H1 (cell line): ENCODE measurements around the gene OGT. TPM values are rescaled to one million over a fixed set of nuclear protein-coding genes. Genes with fewer than 3 reads are reported as not detected.

Source experiments
- BCL11A ChIP-seq, 2 experiments: IDR thresholded peaks; one replicate each; pipeline ENCODE4 v1.6.1; 2011; ENCODE audit warnings: low read depth in 2 of 2, low read length in 2 of 2, mild to moderate bottlenecking in 2 of 2
- CREB1 ChIP-seq: IDR thresholded peaks from 2 replicates; pipeline ENCODE4 v1.6.1; 2012; ENCODE audit warnings: inconsistent platforms
- FOSL1 ChIP-seq: IDR thresholded peaks from 2 replicates; pipeline ENCODE4 v1.6.1; 2011; ENCODE audit warnings: mild to moderate bottlenecking, low read depth, low read length, moderate library complexity; ENCODE audit not compliant: insufficient read depth
- KDM4A ChIP-seq: IDR thresholded peaks from one replicate; pipeline ENCODE4 v1.7.1; 2012; ENCODE audit warnings: low read depth, mild to moderate bottlenecking, moderate library complexity, low read length, inconsistent platforms; ENCODE audit not compliant: severe bottlenecking
- NANOG ChIP-seq: IDR thresholded peaks from 2 replicates; pipeline ENCODE4 v1.6.1; 2011; ENCODE audit warnings: low read length, low read depth, mild to moderate bottlenecking, inconsistent platforms; ENCODE audit not compliant: insufficient read depth, poor library complexity, severe bottlenecking
- POLR2AphosphoS5 ChIP-seq: IDR thresholded peaks from 2 replicates; pipeline ENCODE4 v1.6.1; 2011; ENCODE audit warnings: low read depth, low read length
- RNF2 ChIP-seq: fragments of 200-900, 300-1000 bp; sonication (generic); IDR thresholded peaks from 2 replicates; pipeline ENCODE4 v1.7.1; 2016; ENCODE audit warnings: borderline replicate concordance, low read depth, mild to moderate bottlenecking, antibody characterized with exemption, low read length; ENCODE audit not compliant: poor library complexity, severe bottlenecking; ENCODE audit errors: missing control alignments
- SAP30 ChIP-seq: fragments of 300-600 bp; sonication (generic); IDR thresholded peaks from 2 replicates; pipeline ENCODE4 v1.7.1; 2012; ENCODE audit warnings: low read length, moderate library complexity, mild to moderate bottlenecking, inconsistent platforms; ENCODE audit not compliant: insufficient read depth, insufficient replicate concordance
- SIX5 ChIP-seq: IDR thresholded peaks from 2 replicates; pipeline ENCODE4 v1.6.1; 2011; ENCODE audit warnings: mild to moderate bottlenecking, low read depth, low read length
- TCF12 ChIP-seq: IDR thresholded peaks from 2 replicates; pipeline ENCODE4 v1.6.1; 2011; ENCODE audit warnings: low read depth, mild to moderate bottlenecking, low read length
- TEAD4 ChIP-seq: IDR thresholded peaks from 2 replicates; pipeline ENCODE4 v1.6.1; 2012; ENCODE audit warnings: low read depth, low read length, inconsistent platforms, mixed read lengths
- polyA plus RNA-seq, 7 experiments: library from polyadenylated mRNA; depleted of rRNA in 3 of 7; stranded (reverse) in 5 of 7; unstranded in 2 of 7; fragments of >200 nt in 5 of 7; fragments of 200-250 nt in 2 of 7; gene quantifications; 1 replicate in 5 of 7; 2 replicates in 1 of 7; 4 replicates in 1 of 7; pipeline versions ENCODE4 v1.2.1 to v1.2.3, GENCODE V29; 2011 to 2013; ENCODE audit warnings: missing spikeins in 2 of 7, mixed read lengths in 2 of 7
- total RNA-seq: library from RNA; stranded (reverse); fragmentation: NEBNext Ultra II Directional; extraction: Animal tissue kit (Norgen Biotek cat#: 25700); gene quantifications from 2 replicates; pipeline ENCODE4 v1.2.1, GENCODE V29; 2021
- TF ChIP-seq, protein P1 (sequence below): fragments of 300-600 bp; sonication (generic); IDR thresholded peaks from 2 replicates; pipeline ENCODE4 v1.7.1; 2012; ENCODE audit warnings: low read length, moderate library complexity, mild to moderate bottlenecking, inconsistent platforms; ENCODE audit not compliant: insufficient replicate concordance

OGT gene
- total and polyA plus RNA-seq, 2 of the 8 experiments (the other 6 are each of a cell fraction or from before 2014, with no cell fraction given) = 130 to 169 TPM

DNA sequence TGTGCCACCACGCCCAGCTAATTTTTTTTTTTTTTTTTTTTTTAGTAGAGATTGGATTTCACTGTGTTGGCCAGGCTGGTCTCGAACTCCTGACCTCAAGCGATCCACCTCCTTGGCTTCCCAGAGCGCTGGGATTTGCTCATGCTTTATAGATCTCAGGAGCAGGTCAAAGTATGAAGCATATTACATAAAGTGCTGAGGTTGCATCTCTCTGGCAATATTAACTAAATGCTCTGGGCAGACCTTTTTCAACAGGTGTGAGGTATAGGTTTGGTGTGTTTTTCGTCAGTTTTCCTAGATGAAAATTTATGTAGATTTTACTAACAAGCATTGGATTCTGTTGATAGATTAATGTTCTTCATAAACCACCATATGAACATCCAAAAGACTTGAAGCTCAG is 26.0 kb downstream of the OGT start (continued):
- TF ChIP-seq, protein P1, sequence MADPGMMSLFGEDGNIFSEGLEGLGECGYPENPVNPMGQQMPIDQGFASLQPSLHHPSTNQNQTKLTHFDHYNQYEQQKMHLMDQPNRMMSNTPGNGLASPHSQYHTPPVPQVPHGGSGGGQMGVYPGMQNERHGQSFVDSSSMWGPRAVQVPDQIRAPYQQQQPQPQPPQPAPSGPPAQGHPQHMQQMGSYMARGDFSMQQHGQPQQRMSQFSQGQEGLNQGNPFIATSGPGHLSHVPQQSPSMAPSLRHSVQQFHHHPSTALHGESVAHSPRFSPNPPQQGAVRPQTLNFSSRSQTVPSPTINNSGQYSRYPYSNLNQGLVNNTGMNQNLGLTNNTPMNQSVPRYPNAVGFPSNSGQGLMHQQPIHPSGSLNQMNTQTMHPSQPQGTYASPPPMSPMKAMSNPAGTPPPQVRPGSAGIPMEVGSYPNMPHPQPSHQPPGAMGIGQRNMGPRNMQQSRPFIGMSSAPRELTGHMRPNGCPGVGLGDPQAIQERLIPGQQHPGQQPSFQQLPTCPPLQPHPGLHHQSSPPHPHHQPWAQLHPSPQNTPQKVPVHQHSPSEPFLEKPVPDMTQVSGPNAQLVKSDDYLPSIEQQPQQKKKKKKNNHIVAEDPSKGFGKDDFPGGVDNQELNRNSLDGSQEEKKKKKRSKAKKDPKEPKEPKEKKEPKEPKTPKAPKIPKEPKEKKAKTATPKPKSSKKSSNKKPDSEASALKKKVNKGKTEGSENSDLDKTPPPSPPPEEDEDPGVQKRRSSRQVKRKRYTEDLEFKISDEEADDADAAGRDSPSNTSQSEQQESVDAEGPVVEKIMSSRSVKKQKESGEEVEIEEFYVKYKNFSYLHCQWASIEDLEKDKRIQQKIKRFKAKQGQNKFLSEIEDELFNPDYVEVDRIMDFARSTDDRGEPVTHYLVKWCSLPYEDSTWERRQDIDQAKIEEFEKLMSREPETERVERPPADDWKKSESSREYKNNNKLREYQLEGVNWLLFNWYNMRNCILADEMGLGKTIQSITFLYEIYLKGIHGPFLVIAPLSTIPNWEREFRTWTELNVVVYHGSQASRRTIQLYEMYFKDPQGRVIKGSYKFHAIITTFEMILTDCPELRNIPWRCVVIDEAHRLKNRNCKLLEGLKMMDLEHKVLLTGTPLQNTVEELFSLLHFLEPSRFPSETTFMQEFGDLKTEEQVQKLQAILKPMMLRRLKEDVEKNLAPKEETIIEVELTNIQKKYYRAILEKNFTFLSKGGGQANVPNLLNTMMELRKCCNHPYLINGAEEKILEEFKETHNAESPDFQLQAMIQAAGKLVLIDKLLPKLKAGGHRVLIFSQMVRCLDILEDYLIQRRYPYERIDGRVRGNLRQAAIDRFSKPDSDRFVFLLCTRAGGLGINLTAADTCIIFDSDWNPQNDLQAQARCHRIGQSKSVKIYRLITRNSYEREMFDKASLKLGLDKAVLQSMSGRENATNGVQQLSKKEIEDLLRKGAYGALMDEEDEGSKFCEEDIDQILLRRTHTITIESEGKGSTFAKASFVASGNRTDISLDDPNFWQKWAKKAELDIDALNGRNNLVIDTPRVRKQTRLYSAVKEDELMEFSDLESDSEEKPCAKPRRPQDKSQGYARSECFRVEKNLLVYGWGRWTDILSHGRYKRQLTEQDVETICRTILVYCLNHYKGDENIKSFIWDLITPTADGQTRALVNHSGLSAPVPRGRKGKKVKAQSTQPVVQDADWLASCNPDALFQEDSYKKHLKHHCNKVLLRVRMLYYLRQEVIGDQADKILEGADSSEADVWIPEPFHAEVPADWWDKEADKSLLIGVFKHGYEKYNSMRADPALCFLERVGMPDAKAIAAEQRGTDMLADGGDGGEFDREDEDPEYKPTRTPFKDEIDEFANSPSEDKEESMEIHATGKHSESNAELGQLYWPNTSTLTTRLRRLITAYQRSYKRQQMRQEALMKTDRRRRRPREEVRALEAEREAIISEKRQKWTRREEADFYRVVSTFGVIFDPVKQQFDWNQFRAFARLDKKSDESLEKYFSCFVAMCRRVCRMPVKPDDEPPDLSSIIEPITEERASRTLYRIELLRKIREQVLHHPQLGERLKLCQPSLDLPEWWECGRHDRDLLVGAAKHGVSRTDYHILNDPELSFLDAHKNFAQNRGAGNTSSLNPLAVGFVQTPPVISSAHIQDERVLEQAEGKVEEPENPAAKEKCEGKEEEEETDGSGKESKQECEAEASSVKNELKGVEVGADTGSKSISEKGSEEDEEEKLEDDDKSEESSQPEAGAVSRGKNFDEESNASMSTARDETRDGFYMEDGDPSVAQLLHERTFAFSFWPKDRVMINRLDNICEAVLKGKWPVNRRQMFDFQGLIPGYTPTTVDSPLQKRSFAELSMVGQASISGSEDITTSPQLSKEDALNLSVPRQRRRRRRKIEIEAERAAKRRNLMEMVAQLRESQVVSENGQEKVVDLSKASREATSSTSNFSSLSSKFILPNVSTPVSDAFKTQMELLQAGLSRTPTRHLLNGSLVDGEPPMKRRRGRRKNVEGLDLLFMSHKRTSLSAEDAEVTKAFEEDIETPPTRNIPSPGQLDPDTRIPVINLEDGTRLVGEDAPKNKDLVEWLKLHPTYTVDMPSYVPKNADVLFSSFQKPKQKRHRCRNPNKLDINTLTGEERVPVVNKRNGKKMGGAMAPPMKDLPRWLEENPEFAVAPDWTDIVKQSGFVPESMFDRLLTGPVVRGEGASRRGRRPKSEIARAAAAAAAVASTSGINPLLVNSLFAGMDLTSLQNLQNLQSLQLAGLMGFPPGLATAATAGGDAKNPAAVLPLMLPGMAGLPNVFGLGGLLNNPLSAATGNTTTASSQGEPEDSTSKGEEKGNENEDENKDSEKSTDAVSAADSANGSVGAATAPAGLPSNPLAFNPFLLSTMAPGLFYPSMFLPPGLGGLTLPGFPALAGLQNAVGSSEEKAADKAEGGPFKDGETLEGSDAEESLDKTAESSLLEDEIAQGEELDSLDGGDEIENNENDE = no peak
- TF ChIP-seq BCL11A (IDR thresholded peaks at IDR 0.05; ENCODE audit: low read depth in 2 of 2, low read length in 2 of 2) (no peak), CREB1 (no peak), TCF12 (no peak), FOSL1 (no peak), RNF2 (no peak), NANOG (no peak), SAP30 (no peak), SIX5 (no peak), TEAD4 (no peak), KDM4A (no peak), POLR2AphosphoS5 (no peak)
